ENCODE measurements around the gene ADGRB3.

- no peak for TF ChIP-seq POLR2A (IDR thresholded peaks at IDR 0.05)
- TF ChIP-seq, protein P1, sequence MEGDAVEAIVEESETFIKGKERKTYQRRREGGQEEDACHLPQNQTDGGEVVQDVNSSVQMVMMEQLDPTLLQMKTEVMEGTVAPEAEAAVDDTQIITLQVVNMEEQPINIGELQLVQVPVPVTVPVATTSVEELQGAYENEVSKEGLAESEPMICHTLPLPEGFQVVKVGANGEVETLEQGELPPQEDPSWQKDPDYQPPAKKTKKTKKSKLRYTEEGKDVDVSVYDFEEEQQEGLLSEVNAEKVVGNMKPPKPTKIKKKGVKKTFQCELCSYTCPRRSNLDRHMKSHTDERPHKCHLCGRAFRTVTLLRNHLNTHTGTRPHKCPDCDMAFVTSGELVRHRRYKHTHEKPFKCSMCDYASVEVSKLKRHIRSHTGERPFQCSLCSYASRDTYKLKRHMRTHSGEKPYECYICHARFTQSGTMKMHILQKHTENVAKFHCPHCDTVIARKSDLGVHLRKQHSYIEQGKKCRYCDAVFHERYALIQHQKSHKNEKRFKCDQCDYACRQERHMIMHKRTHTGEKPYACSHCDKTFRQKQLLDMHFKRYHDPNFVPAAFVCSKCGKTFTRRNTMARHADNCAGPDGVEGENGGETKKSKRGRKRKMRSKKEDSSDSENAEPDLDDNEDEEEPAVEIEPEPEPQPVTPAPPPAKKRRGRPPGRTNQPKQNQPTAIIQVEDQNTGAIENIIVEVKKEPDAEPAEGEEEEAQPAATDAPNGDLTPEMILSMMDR (IDR thresholded peaks at IDR 0.05): no peak
Observed at GRCh38 chr6:69427882-69428281, 792.8 kb downstream of the ADGRB3 start.

All from lower leg skin (tissue), 3 donors.